ENCODE results near the gene MTHFR.
A peak's percentile ranks its signal among the peaks of the same experiment; 100 is the strongest.
"Not testable (repeated sequence)": the region's sequence is repeated elsewhere in the genome, so short reads cannot be mapped to it uniquely, and the experiment has no call there.

MTHFR gene

GRCh38 chr1:11817192-11817591 is 11.4 kb upstream of the MTHFR start:
- DNase-seq (ENCODE audit: low read depth), result no peak
- H3K4me3 ChIP-seq (ENCODE audit: low read length), result no peak overlapping the region
- no peak for TF ChIP-seq CTCF (IDR thresholded peaks at IDR 0.05; ENCODE audit: insufficient read depth, low read depth, low read length, missing control alignments)

- TF ChIP-seq CTCF (IDR thresholded peaks at IDR 0.05; ENCODE audit: insufficient read depth, low read depth, low read length, missing control alignments), result no peak
- no peak overlapping the region for H3K4me3 ChIP-seq (ENCODE audit: low read length)
- no peak for DNase-seq (ENCODE audit: low read depth)
Measured at GRCh38 chr1:11813021-11813420, 7.3 kb upstream of the MTHFR start.

- DNase-seq (ENCODE audit: low read depth), result no peak
- peak overlapping the region; percentile 74 for H3K4me3 ChIP-seq (ENCODE audit: low read length)
- TF ChIP-seq CTCF (IDR thresholded peaks at IDR 0.05; ENCODE audit: insufficient read depth, low read depth, low read length, missing control alignments), result no peak
Measured at GRCh38 chr1:11807133-11807532, 1.4 kb upstream of the MTHFR start.

GRCh38 chr1:11806307-11806936 is 658 bp upstream of the MTHFR start:
- no peak for TF ChIP-seq CTCF (IDR thresholded peaks at IDR 0.05; ENCODE audit: insufficient read depth, low read depth, low read length, missing control alignments)
- peak; percentile 33 for DNase-seq (ENCODE audit: low read depth)

GRCh38 chr1:11804666-11805421 is 920 bp downstream of the MTHFR start:
- DNase-seq (ENCODE audit: low read depth), result peak; percentile 75

More at GRCh38 chr1:11806307-11806936, 658 bp upstream of the MTHFR start:
- H3K4me3 ChIP-seq (ENCODE audit: low read length), result peak overlapping the region; percentile 74

GRCh38 chr1:11803924-11804665 is 1.7 kb downstream of the MTHFR start:
- H3K4me3 ChIP-seq (ENCODE audit: low read length), result peak overlapping the region; percentile 74
- not testable (repeated sequence) for DNase-seq (ENCODE audit: low read depth)

More at GRCh38 chr1:11804666-11805421, 920 bp downstream of the MTHFR start:
- no peak for TF ChIP-seq CTCF (IDR thresholded peaks at IDR 0.05; ENCODE audit: insufficient read depth, low read depth, low read length, missing control alignments)
- H3K4me3 ChIP-seq (ENCODE audit: low read length), result peak overlapping the region; percentile 74

All from epithelial cell of esophagus (primary cell).